GM21381 (cell line): Measurements from ENCODE around the gene USP2.
A peak's percentile ranks its signal among the peaks of the same experiment; 100 is the strongest.

Source experiments
- ATAC-seq: cut with Tn5 transposase; IDR thresholded peaks from one replicate; pipeline ENCODE4 v1.9.1; 2021; ENCODE audit warnings: mild to moderate bottlenecking, moderate library complexity; ENCODE audit not compliant: unreplicated experiment

USP2 gene, protein sequence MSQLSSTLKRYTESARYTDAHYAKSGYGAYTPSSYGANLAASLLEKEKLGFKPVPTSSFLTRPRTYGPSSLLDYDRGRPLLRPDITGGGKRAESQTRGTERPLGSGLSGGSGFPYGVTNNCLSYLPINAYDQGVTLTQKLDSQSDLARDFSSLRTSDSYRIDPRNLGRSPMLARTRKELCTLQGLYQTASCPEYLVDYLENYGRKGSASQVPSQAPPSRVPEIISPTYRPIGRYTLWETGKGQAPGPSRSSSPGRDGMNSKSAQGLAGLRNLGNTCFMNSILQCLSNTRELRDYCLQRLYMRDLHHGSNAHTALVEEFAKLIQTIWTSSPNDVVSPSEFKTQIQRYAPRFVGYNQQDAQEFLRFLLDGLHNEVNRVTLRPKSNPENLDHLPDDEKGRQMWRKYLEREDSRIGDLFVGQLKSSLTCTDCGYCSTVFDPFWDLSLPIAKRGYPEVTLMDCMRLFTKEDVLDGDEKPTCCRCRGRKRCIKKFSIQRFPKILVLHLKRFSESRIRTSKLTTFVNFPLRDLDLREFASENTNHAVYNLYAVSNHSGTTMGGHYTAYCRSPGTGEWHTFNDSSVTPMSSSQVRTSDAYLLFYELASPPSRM

DNA sequence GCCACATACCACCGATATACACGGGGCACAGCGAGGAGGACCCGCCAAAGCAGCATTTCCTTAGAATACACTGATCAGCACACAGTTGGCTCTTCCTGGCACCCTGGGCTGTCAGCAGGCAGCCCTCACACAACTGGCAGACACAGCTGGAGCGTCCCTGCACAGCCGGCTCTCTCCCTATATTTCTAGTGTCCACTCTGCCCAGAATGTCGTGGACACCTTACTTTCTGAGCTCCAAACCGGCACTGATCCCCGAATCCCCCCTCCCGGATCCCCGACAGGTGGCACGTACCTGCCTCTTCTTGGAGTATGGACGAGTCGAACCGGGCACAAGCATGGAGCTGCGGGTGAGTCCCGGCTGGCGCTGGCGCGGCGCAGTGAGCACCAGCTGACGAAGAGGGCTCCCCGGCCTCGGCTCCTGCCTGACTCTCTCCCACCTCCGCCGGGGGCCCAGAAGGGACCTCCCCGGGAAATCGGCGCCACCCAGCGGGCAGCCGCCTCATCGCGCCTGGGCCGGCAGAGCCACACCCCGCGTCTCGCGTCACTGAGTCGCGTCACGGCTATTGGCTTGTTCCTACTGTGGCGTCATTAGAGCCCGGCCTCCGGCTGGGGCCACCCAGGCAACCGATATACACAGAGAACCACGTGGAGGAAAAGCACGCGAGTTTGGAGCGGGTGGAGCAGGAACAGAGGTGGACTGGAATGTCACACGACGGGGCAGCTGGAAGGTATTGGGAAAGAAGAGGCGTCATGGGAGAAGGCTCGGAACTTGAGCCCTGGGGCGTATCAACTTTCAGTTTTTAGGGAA, at the start of gene USP2:
Gene USP2, minus strand, starts transcription at position 510 of the 808 bp plus-strand sequence. CDS start 8,210 bp downstream, outside the sequence.
- ATAC-seq, result peak; percentile 97

DNA sequence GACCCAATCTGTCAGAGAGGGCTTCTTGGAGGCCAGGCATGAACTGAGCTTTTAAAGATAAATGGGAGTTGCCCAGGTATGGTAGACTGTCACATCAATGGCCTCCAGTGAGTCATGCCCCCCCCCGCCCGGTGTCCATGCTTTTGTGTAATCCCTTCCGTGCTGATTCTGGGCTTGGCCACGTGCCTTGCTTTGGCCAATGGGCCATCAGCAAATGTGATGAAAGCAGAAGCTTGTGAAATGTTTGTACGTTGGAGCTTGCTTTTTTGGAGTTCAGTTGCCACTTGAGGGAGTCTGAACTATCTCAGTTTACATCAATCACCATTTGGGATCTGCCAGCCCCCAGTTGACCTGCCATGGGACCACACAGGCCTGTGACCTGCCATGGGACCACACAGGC, 45.8 kb upstream of the USP2 start:
- ATAC-seq, result no peak

DNA sequence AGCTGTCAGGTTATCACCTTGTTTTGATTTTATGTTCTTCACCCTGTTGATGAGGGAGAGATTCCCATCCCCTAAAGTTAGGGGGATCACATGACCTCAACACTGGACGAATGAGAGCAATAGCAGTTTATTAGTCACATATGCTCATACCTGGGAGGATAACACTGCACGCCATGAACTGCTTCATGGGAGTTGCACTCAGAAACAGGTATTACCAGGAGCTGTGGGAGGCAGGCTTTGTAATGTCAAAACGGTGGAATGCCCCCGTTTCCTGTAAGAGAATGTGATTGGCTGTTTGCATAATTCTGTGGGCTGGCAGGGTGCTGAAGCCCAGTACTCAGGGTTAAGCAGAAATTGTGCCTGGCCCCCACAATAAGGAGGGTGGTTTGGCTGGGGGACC, 44.7 kb upstream of the USP2 start:
- no peak for ATAC-seq

DNA sequence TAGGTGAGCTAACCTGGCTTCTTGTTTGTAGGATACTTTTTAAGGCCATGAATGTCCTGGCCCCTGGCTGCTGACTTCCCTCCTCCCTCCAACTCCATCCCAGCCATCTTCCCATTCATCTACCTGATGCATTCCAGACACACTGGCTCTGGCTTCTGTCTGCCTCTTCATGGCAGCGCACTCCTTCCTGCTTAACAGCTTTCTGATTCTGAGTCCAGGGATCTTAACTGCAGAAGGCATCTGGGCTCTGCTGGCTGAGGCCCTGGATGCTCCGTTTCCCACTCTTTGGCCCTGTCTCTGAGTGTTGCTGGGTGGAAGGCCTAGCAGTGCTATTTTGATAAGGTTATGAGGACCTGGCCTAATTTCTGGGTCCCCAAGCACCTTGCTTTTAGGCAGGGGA, 43.3 kb upstream of the USP2 start:
- no peak for ATAC-seq

DNA sequence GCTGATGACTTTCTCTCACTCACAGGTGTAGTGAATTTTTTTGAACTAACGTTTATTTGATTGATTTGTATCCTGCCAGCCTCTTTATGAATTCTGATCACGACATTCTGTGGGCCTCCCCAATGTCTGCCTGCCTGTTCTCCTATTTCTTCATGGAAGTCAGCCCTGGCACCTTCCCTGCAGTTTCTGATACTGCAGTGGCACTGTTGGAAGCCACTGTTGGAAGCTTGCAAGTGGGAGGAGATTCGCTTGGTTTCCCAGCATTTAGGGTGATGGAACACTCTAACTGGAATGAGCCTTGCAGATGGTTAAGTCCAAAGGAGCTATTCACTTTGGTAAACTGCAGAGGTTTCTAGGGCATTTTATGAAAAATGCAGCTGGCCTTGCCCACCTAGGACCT, 42.8 kb upstream of the USP2 start:
- ATAC-seq, result no peak

DNA sequence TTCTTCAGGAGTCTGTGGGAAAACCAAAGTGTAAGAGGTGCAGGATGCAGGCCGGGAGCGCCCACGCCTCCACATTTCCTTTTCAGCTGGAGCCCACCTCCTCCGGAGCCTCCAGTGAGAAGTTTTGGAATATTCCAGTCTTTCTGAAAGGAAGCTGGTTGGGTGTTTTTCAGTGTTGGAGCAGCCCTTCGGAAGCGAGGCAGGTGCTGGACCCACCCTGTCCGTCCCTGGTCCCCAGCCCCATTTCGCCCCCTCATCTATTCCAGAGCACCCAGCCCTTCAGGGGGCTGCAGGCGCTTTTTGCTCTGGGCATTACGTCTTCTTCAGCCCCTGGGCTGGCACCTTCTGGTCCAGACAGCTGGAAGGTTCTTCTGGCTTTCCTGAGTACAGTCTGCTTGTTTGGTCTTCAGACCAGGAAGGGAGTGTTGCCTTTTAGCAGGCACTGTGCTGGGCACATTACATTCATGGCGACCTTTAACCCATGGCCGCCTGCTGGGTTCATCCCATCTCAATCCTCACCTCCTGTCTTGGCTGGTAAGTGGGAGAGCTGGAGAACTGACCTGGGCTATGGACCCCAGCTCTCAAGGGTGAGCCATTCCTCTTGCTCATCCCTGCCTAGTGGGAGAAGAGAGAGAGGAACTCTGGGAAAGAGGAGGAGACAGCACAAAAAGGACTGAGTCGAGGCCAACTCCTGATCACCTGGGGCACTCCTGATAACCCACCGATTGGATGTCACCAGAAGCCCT, 42.2 kb upstream of the USP2 start:
- no peak for ATAC-seq

DNA sequence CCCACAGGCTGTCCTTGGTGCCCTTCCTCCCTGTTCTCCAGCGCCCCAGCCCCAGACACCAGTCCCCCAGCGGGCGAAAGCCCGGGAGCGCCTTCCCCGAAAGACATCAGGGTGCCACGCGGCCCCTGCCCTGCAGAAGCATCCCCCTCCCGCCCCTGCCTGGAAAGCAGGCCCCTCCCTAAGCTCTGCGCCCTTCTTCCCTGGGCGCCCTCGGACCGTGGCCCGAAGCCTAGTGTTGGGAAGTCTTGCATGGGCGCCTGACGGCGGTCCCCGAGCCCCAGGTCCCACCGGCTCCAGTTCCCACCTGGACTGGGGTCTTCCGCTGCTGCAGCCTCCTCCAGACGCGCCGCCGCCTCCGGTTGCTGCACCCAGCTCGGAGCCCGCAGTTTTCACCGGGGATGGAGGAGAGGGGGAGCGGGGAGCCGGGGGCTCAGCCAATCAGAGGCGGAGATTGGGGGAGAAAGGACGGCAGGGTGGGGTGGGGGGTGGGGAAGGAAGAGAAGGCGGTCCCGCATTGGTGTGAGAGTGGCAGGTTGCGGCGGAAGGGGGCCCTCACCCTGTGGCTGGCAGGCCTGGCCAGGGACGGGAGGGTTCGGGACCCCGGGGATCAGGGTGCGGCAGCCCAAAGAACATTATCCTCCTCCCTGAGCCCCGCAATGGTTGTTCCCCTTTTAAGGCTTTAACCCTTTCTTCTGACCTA, 41.5 kb upstream of the USP2 start, which contains the start of gene THY1:
Gene THY1, minus strand, starts transcription at position 364 of the 700 bp plus-strand sequence. CDS start 2,267 bp downstream, outside the sequence.
- no peak for ATAC-seq

DNA sequence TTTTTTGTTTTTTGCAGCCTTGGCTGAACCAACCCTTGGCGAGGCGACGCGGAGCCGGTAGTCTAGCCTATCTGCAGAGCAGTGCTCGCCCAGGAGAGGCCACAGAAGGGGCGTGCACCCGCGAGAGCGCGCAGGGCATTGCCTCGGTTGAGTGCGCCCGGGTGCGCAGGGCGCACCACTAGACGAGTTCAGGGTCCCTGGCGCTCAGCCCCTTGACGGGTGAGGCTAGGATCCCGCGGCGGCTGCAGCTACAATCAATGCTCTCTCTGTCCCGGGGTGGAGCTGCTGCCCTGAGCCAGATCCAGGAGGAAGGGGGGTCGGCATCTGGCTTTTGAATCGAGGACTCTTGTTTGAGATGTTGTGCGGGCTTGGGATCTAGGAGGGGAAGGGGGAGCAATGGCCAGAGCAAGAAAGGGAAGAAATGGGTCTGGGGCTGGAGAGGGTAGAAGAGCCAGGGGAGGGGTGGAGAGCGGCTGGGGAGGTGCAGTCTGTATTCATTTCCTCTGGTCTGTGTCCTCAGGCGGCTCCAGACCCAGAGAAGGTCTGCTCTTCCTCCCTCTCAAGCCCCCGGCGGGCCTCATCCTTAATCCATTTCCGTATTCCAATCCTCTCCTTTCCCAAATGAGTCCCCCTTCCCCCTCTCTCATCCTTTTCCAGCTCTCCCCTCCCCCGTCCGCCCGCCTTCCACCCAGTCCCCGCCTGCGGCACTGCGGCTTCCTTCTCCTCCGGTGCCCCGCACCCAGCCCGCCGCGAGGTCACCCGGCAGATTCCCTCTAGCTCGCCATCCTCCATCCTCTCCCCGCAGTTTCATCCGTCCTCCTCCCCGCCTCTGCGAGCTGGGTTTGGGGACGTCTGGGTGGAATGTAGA, 40.7 kb upstream of the USP2 start:
- ATAC-seq, result no peak

DNA sequence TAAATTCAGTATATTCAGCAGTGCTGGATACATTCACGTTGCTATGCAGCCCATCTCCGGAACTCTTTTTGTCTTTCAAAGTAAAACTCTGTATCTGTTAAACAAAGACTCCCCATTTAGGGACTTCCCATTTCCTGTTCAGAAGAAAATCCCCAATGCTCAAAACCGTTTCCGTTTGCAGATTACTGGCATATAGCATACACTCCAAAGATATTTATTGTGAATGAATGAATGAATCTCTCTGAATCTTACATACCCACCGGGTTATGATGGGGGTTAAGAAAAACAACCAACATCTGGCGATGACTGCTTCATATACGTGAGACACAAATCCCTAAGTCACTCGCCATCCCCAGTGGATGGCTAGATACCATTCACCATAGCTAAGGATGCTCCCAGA, 39.9 kb upstream of the USP2 start:
- ATAC-seq, result no peak

DNA sequence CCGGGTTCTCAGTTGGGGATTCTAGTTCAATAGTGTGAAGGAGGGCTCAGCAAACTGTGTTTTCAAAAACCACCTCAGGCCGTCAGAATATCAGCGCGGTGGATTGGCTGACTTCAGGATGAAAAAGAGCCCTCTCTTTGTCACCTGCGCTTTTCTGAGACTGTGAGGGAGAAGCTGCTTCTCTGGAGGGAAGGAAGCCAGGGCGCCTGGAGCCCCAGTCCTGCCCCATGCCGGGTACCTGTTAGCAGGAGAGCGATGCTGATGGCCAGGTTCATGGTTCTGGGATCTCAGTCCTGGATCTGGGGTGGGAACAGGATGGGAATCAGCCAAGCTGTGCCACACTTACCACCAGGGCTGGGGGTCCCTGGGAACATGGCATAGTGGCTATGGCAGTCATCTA, 39.1 kb upstream of the USP2 start:
- no peak for ATAC-seq

DNA sequence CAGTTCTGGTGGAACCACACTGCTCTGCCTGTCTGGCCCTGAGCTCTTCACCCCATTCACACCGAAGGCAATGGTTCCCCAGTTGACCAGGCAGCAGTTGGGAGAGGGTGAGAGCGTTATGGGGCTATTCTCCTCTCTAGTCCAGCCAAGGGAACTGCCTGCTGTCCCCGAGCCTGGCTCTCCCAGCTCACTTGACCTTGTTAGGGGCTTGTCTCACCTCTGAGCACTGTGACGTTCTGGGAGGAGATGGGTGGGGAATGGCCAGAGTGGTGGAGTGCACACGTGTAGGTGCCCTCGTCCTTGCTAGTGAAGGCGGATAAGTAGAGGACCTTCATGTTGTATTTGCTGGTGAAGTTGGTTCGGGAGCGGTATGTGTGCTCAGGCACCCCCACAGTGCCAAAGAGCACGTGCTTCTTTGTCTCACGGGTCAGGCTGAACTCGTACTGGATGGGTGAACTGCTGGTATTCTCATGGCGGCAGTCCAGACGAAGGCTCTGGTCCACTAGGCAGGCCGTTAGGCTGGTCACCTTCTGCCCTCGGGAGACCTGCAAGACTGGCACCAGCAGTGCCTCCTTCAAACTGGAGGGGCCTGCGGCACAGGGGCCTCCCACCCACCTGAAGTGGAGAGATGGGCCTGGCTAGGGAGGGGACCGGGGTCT, 38.5 kb upstream of the USP2 start:
- no peak for ATAC-seq

DNA sequence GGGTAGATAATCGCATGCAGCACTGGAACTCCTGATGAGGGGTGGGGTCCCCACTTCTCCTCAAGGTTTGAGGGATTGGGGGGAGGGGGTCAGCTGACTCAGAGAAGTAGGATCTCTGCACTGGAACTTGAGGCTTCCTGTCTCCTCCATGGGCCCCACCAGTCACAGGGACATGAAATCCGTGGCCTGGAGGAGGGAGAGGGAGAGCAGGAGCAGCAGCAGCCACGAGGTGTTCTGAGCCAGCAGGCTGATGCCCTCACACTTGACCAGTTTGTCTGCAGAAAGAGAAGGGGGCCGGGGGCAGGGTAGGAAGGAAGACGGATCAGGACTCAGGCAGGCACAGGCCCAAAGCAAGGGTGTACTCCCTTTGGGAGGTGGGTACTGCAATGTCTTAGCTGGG, 37.8 kb upstream of the USP2 start:
- no peak for ATAC-seq

DNA sequence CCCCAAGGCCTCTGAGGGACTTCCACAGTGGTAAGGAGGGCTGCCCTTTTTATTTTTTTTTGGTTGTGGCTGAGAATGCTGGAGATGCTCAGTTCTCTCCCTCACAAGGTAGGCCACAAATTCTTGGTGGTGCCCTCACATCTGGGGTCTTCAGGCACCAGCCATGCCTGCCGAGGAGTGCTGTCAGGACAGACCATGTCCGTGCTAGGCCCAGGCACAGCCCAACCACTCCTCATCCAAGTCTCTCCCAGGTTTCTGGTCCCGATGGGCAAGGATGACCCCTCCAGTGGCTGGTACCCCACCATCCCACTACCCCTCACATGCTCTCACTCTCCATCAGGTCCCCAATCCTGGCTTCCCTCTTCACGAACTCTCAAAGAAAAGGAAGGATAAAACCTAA, 37.3 kb upstream of the USP2 start:
- ATAC-seq, result no peak

DNA sequence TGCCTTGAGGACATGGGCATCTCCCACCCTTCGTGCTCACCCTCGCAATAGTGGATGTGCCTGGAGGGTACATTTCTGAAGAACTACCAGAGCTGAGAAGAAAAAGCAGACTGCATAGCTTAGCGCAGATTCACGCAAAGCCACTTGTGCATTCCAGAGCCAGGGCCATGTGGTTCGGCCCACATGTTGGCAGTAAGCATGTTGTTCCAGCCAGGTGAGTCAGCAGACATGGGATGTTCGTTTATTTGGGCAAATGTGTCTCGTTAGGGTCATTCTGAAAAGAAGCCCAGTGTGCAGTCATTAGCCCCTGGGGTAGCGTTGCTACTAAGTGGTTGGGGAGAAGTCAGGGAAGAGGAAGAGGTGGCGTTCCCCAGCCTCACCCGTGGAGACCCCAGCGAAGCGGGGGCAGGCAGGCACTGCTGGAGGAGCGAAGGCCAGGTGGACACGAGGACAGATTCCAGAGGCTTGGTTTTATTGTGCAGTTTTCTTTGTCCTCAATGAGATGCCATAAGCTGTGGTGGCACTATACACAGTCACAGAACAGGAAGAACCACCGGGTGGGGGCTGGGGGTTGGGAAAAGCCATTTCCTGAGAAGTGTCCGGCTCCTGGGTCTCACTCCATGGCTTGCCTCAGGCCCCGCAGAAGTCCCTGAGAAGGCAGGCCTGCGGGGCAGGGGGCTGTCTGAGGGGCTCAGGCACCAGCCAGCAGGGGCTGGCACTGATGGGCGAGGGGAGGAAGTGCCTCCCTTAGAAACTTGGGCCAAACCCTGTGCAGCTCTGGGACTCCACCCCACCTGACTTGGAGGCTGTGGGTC, 36.4 kb upstream of the USP2 start:
- ATAC-seq, result no peak

DNA sequence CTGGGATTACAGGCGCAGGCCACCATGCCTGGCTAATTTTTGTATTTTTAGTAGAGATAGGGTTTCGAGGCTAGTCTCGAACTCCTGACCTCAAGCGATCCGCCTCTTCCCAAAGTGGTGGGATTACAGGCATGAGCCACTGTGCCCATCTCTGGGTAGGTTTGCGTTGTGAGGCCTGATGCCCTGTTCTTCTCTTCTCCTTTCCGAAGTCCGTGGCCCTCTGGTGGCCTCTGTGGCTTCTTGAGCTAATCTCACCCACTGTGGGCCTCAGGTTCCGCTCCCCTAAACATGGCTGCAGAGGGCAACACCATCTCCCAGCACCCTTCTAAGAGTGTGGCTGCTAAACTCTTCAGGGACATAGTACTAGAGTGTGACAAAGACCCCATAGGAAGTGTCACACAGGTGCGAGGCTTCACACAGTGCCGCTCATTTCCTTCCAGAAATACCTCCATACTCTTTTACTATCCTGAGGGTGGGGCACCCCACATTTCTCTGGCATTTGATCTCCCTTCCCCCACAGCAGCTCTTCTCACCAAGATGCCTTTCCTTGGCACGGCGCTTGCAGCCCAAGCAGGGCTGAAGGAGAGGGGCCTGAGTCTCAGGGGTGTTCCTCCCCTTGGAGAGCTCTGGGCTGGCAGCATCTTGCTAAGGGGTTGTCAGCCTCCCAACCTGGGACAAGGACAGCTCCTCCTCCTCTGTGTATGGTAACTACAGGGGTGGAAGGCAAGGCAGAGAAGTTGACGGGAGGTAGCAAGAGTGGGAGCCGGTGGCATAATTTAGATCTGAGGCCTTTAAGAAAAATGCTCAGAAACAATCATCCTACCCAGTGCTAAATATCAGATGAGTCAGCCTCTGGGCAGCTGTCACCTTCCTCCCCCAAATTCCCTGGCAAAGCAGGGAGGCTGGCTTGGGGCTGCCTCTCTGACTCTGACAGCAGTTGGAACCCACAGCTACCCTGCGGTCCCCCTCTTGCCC, 35.4 kb upstream of the USP2 start:
- ATAC-seq, result no peak

DNA sequence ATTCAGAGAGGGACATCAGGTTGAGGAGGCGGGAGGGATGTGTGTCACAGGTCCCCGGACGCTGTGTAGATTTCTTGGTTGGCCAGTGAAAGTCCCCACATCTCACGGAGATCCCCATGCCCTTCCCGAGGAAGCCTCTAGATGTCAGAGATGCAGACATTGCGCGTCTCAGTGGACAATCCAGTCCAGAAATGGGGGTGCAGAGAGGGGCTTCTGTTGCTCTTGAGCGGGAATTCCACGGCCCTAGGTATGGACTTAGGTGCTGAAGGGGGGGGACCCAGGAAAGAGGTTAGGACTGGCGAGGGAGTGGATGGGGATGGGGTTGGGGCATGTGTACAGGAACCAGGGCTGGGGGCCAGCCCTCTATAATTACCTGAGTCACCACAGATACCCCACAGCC, 34.5 kb upstream of the USP2 start:
- ATAC-seq, result no peak

DNA sequence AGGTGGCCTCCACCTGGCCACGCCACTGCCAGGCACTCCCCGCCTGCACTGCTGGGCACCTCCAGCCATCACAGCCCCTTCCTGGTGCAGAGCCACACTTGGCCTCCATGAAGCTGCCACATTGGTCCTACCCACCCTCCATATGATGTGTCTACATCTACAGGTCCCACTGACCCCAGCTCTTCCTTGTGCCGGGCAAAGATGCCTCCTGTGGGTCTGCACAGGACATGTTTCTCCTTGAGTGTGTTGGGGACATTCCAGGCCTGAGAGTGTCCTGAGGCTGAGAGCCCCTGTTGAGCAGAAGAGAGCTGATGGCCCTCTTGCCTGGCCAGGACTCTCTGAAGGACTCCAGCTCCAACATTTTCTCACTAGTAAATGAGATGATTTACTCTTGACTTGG, 34.0 kb upstream of the USP2 start:
- ATAC-seq, result no peak
